K562 (cell line): Measurements from ENCODE around the gene IL4R. TPM values are rescaled to one million over a fixed set of nuclear protein-coding genes. Genes with fewer than 3 reads are reported as not detected.

Experiments used
- ATAC-seq: fragments of 200-7000 bp; cut with Tn5 transposase; 3 replicates; pipeline ENCODE4 v1.9.1; 2020; ENCODE audit warnings: moderate library complexity
- BruUV-seq: library from RNA; stranded (reverse); fragments of 400-500 nt; replicated peaks from 2 replicates; lab custom pipeline; 2021; lab: Mats Ljungman, UMichigan
- CTCF ChIA-PET: fragments of 300-600 bp; formaldehyde crosslinking; extraction: SDS; loops from one replicate; lab custom pipeline; 2021; ENCODE audit warnings: low intra/inter-chr PET ratio; lab: Yijun Ruan, JAX
- POLR2A ChIA-PET: fragments of 300-600, 350-650 bp; sonication (Branson Sonifier 250); formaldehyde crosslinking; extraction: SDS; loops from one replicate; lab custom pipeline; 2021; ENCODE audit warnings: antibody characterized with exemption, inconsistent platforms; lab: Yijun Ruan, JAX
- DNase-seq, 4 experiments: peaks; one replicate each; pipeline versions ENCODE4 v3.0.0 to v3.0.0-alpha.2; 2011 to 2018; ENCODE audit warnings: low spot score in 3 of 4, mixed read lengths in 3 of 4; ENCODE audit errors: extremely low read depth in 1 of 4
- FAIRE-seq: peaks from 2 replicates; lab custom pipeline; 2011; peaks lifted over from hg19 to GRCh38; lab: Jason Lieb, UNC
- H2AFZ ChIP-seq: 2 replicates; pipeline ENCODE4 v1.6.0; 2011; ENCODE audit warnings: low read depth, low read length, control low read depth, inconsistent platforms
- H3K27ac ChIP-seq: fragments of 200-600 bp; 3 replicates; pipeline ENCODE4 v1.8.0; 2011; ENCODE audit warnings: low read depth, mild to moderate bottlenecking, control low read depth, inconsistent platforms, low read length, moderate library complexity, mixed read lengths; ENCODE audit errors: extremely low read depth
- H3K27me3 ChIP-seq, 2 experiments: fragments of 300-600 bp in 1 of 2; 2 replicates in 1 of 2; 3 replicates in 1 of 2; pipeline versions ENCODE4 v1.6.0 to v1.8.0; 2011; ENCODE audit warnings: inconsistent platforms in 2 of 2, low read length in 2 of 2, mild to moderate bottlenecking in 1 of 2, mixed read lengths in 1 of 2, moderate library complexity in 1 of 2; ENCODE audit not compliant: control insufficient read depth in 2 of 2, insufficient read depth in 2 of 2
- H3K36me3 ChIP-seq: fragments of 300-600 bp; 3 replicates; pipeline ENCODE4 v1.8.0; 2011; ENCODE audit warnings: mild to moderate bottlenecking, low read length, inconsistent platforms; ENCODE audit not compliant: control insufficient read depth, insufficient read depth
- H3K4me1 ChIP-seq, 2 experiments: fragments of 200-600 bp in 1 of 2; replicated peaks in 1 of 2; 2 replicates in 1 of 2; 3 replicates in 1 of 2; pipeline versions ENCODE4 v1.5.1 to v1.8.0; 2011; ENCODE audit warnings: inconsistent platforms in 2 of 2, low read length in 2 of 2, mild to moderate bottlenecking in 1 of 2, mixed read lengths in 1 of 2, moderate library complexity in 1 of 2; ENCODE audit not compliant: control insufficient read depth in 2 of 2, insufficient read depth in 2 of 2
- H3K4me2 ChIP-seq: 2 replicates; pipeline ENCODE4 v1.6.1; 2011; ENCODE audit warnings: low read length, control low read depth, inconsistent platforms, mixed read lengths; ENCODE audit not compliant: insufficient read depth
- H3K4me3 ChIP-seq: fragments of 200-600 bp; sonication (generic), shearing (Covaris generic); 2 replicates; pipeline ENCODE4 v1.5.1; 2016; ENCODE audit warnings: control low read depth, inconsistent platforms
- H3K79me2 ChIP-seq: fragments of 200-600 bp; 3 replicates; pipeline ENCODE4 v1.8.0; 2011; ENCODE audit warnings: low read length, inconsistent platforms; ENCODE audit not compliant: control insufficient read depth, insufficient read depth
- H3K9ac ChIP-seq, 2 experiments: 2 replicates each; pipeline versions ENCODE4 v1.6.0 to v1.6.1; 2011; ENCODE audit warnings: low read depth in 2 of 2, low read length in 2 of 2, control low read depth in 1 of 2, inconsistent platforms in 1 of 2, mild to moderate bottlenecking in 1 of 2, mixed read lengths in 1 of 2; ENCODE audit not compliant: insufficient read depth in 1 of 2
- H3K9me1 ChIP-seq: one replicate; pipeline ENCODE4 v1.6.0; 2011; ENCODE audit warnings: inconsistent platforms, mild to moderate bottlenecking, low read length, moderate library complexity; ENCODE audit not compliant: control insufficient read depth, insufficient read depth
- H3K9me3 ChIP-seq: replicated peaks from 2 replicates; pipeline ENCODE4 v1.5.1; 2011; ENCODE audit warnings: low read depth, low read length, inconsistent platforms; ENCODE audit not compliant: control insufficient read depth, insufficient read depth
- H4K20me1 ChIP-seq: replicated peaks from 2 replicates; pipeline ENCODE4 v1.6.1; 2011; ENCODE audit warnings: low read length, inconsistent platforms, mixed read lengths; ENCODE audit not compliant: control insufficient read depth, insufficient read depth
- BRF2 ChIP-seq: IDR thresholded peaks from 3 replicates; pipeline ENCODE4 v1.6.1; 2011; ENCODE audit warnings: borderline replicate concordance, mild to moderate bottlenecking; ENCODE audit not compliant: insufficient read length, insufficient read depth
- CXXC5 ChIP-seq: fragments of 250-450 bp; sonication (Bioruptor Pico); IDR thresholded peaks from 2 replicates; pipeline ENCODE4 v1.8.0; 2022; ENCODE audit warnings: inconsistent platforms, mild to moderate bottlenecking, moderate library complexity
- E2F4 ChIP-seq: sonication (generic); formaldehyde crosslinking; IDR thresholded peaks from 2 replicates; pipeline ENCODE4 v1.8.0; 2022; ENCODE audit warnings: mild to moderate bottlenecking, low read depth, missing genetic modification reagents
- E2F6 ChIP-seq, 2 experiments: IDR thresholded peaks; 2 replicates each; pipeline ENCODE4 v1.6.1; 2011; ENCODE audit warnings: borderline replicate concordance in 1 of 2, control low read depth in 1 of 2, low read depth in 1 of 2, low read length in 1 of 2, mild to moderate bottlenecking in 1 of 2, mixed read lengths in 1 of 2, moderate library complexity in 1 of 2; ENCODE audit not compliant: insufficient read depth in 1 of 2, insufficient read length in 1 of 2, poor library complexity in 1 of 2, severe bottlenecking in 1 of 2; ENCODE audit errors: extremely low read depth in 1 of 2
- FOXO4 ChIP-seq: fragments of 450-650 bp; formaldehyde crosslinking; IDR thresholded peaks from 2 replicates; pipeline ENCODE4 v1.4.0; 2020; ENCODE audit warnings: mild to moderate bottlenecking, moderate library complexity
- HMG20A ChIP-seq: fragments of 450-650 bp; formaldehyde crosslinking; conservative IDR thresholded peaks from 2 replicates; pipeline ENCODE4 v1.4.0; 2020; ENCODE audit warnings: mild to moderate bottlenecking, mixed read lengths
- KAT7 ChIP-seq: sonication (generic); formaldehyde crosslinking; IDR thresholded peaks from 2 replicates; pipeline ENCODE4 v1.8.0; 2022; ENCODE audit warnings: missing genetic modification reagents, mild to moderate bottlenecking, borderline replicate concordance
- MBD2 ChIP-seq: sonication (generic); IDR thresholded peaks from 2 replicates; pipeline ENCODE4 v1.6.1; 2016; ENCODE audit warnings: low read depth, borderline replicate concordance
- TFAM ChIP-seq: fragments of 250-450 bp; sonication (Bioruptor Pico); conservative IDR thresholded peaks from 2 replicates; pipeline ENCODE4 v1.5.0; 2021; ENCODE audit warnings: mild to moderate bottlenecking, moderate library complexity
- ZBTB1 ChIP-seq: sonication (generic); formaldehyde crosslinking; IDR thresholded peaks from 2 replicates; pipeline ENCODE4 v1.8.1; 2023; ENCODE audit warnings: missing genetic modification reagents, low read depth, mild to moderate bottlenecking, borderline replicate concordance
- ZBTB33 ChIP-seq: sonication (generic); formaldehyde crosslinking; IDR thresholded peaks from 2 replicates; pipeline ENCODE4 v1.8.1; 2023; ENCODE audit warnings: mild to moderate bottlenecking, missing genetic modification reagents
- ZNF175 ChIP-seq: fragments of 200-800 bp; sonication (Bioruptor generic); IDR thresholded peaks from 2 replicates; pipeline ENCODE4 v1.6.1; 2016; ENCODE audit warnings: low read depth, mild to moderate bottlenecking, missing genetic modification characterization, missing compliant biosample characterization
- ZNF431 ChIP-seq: sonication (generic); formaldehyde crosslinking; IDR thresholded peaks from 2 replicates; pipeline ENCODE4 v1.8.0; 2022; ENCODE audit warnings: mild to moderate bottlenecking, missing genetic modification reagents
- WGBS: fragments of 100-300 bp; shearing (Covaris generic); methylation state at CpG from one replicate; pipeline ENCODE4 v1.1.6; 2016; ENCODE audit warnings: low coverage, mixed read lengths; ENCODE audit not compliant: insufficient coverage; ENCODE audit errors: missing lambda C conversion rate; 5-methylcytosine and 5-hydroxymethylcytosine counted together
- in situ Hi-C: fragments of 300-500 bp; cut with MboI; formaldehyde crosslinking; loops from 4 replicates; pipeline ENCODE4 v1.15.0; 2018; ENCODE audit warnings: inconsistent platforms, mixed read lengths
- intact Hi-C: fragments of 100-400 bp; cut with micrococcal nuclease; formaldehyde crosslinking; loops from 2 replicates; pipeline ENCODE4 v1.14.2; 2022
- polyA plus RNA-seq, 8 experiments: library from polyadenylated mRNA; depleted of rRNA in 4 of 8; stranded (reverse) in 5 of 8; unstranded in 3 of 8; fragments of >200 nt; fragmentation: Nextera tagmentation in 2 of 8; fragmentation: Illumina TruSeq in 1 of 8; extraction: Ambion mirVana in 2 of 8; extraction: Trizol in 1 of 8; gene quantifications; 2 replicates each; pipeline versions ENCODE4 v1.2.1 to v1.2.3, GENCODE V29; 2011 to 2014; ENCODE audit warnings: inconsistent platforms in 1 of 8, missing spikeins in 1 of 8
- total RNA-seq, 7 experiments: library from RNA; depleted of rRNA in 6 of 7; stranded (reverse); fragments of >200 nt in 6 of 7; fragmentation: Illumina TruSeq in 2 of 7; extraction: Trizol in 2 of 7; gene quantifications; 2 replicates each; pipeline versions ENCODE4 v1.2.1 to v1.2.3, GENCODE V29; 2011 to 2021; ENCODE audit warnings: low replicate concordance in 1 of 7

Gene IL4R
- total and polyA plus RNA-seq, 9 of the 15 experiments (the other 6 are each of a cell fraction or from before 2014, with no cell fraction given), result 0.17 to 5.8 (median 3.3) TPM

- no peak for TF ChIP-seq FOXO4
Observed at GRCh38 chr16:27368358-27368722, 54.6 kb downstream of the IL4R start (continued).

GRCh38 chr16:27369806-27370205 lies 56.0 kb downstream of the IL4R start:
- Histone ChIP-seq H3K4me2 (no peak overlapping the region), H3K9me1 (no peaks in the 10 kb centered on the region), H3K4me3 (no peak overlapping the region), H4K20me1 (no peaks in the 10 kb centered on the region), H3K36me3 (no peaks in the 10 kb centered on the region), H3K9ac (no peak overlapping the region), H3K79me2 (no peaks in the 10 kb centered on the region), H3K27me3 (peaks cover 0 to 8% of the 10 kb centered on the region in 2 experiments; a peak in 1 of 5 replicates), H2AFZ (no peak overlapping the region), H3K27ac (no peak overlapping the region), H3K9me3 (no peaks in the 10 kb centered on the region), H3K4me1 (peaks cover 9 to 11% of the 10 kb centered on the region in 2 experiments)
- in situ Hi-C loops, result loop anchor here (5.0 kb wide), 2 partner anchors 138 to 193 kb away; no protein-coding TSS in a partner anchor
- ChIA-PET CTCF (no interaction called here), POLR2A (no interaction called here)
- WGBS, result 5% methylated on average over 3 of the region's 3 CpGs
- no peak for FAIRE-seq
- BruUV-seq, result no TSS peak
- ATAC-seq, result no peak
- intact Hi-C loops, result loop anchor here (5.0 kb wide), 1 partner anchor 87 kb away; no protein-coding TSS in a partner anchor
- no peak for DNase-seq
- TF ChIP-seq ZBTB1 (no peak), HMG20A (no peak), CXXC5 (CRISPR knock-in tag) (no peak), ZNF431 (CRISPR knock-in tag) (no peak), ZNF175 (CRISPR knock-in tag) (no peak), BRF2 (no peak), TFAM (CRISPR knock-in tag) (no peak), KAT7 (CRISPR knock-in tag) (no peak), E2F6 (IDR thresholded peaks at IDR 0.05; ENCODE audit: borderline replicate concordance in 1 of 2, extremely low read depth in 1 of 2, insufficient read depth in 1 of 2, insufficient read length in 1 of 2, low read depth in 1 of 2, low read length in 1 of 2, poor library complexity in 1 of 2, severe bottlenecking in 1 of 2) (no peak), ZBTB33 (CRISPR knock-in tag) (no peak), MBD2 (no peak), E2F4 (no peak)
